PC-3 (cell line): ENCODE measurements around the gene LMO2. TPM values are rescaled to one million over a fixed set of nuclear protein-coding genes. Genes with fewer than 3 reads are reported as not detected.

Experiments
- ATAC-seq: fragments of 200-7000 bp; cut with Tn5 transposase; 2 replicates; pipeline ENCODE4 v1.9.1; 2020; ENCODE audit warnings: mild to moderate bottlenecking, moderate library complexity
- BruUV-seq: library from RNA; stranded (reverse); fragments of 400-500 nt; replicated peaks from 2 replicates; lab custom pipeline; 2021; lab: Mats Ljungman, UMichigan
- CTCF ChIA-PET: fragments of 300-600 bp; sonication (Branson Sonifier 250); formaldehyde crosslinking; loops from one replicate; lab custom pipeline; 2022; ENCODE audit warnings: antibody characterized with exemption; lab: Charles Lee
- POLR2A ChIA-PET: fragments of 300-600 bp; sonication (Branson Sonifier 250); formaldehyde crosslinking; loops from one replicate; lab custom pipeline; 2022; ENCODE audit warnings: antibody characterized with exemption; ENCODE audit not compliant: unreplicated experiment; lab: Charles Lee
- DNase-seq: peaks from one replicate; pipeline ENCODE4 v3.0.0-alpha.2; 2015
- H2AFZ ChIP-seq: fragments of 300-600 bp; sonication (generic); 2 replicates; pipeline ENCODE4 v1.6.0; 2016; ENCODE audit warnings: antibody characterized with exemption, low read length
- H3F3A ChIP-seq: fragments of 300-600 bp; sonication (generic); one replicate; pipeline ENCODE4 v1.6.0; 2017; ENCODE audit warnings: antibody characterized with exemption, low read length, control low read depth, mild to moderate bottlenecking; ENCODE audit not compliant: unreplicated experiment
- H3K27ac ChIP-seq: fragments of 300-600 bp; sonication (generic); 2 replicates; pipeline ENCODE4 v1.5.1; 2016; ENCODE audit warnings: mild to moderate bottlenecking, low read length
- H3K27me3 ChIP-seq: fragments of 300-600 bp; sonication (generic); 2 replicates; pipeline ENCODE4 v1.6.1; 2016; ENCODE audit warnings: low read length, mixed read lengths
- H3K36me3 ChIP-seq: fragments of 300-600 bp; sonication (generic); 2 replicates; pipeline ENCODE4 v1.6.1; 2016; ENCODE audit warnings: low read depth, mixed run types, low read length, mixed read lengths
- H3K4me1 ChIP-seq: fragments of 300-600 bp; sonication (generic); 2 replicates; pipeline ENCODE4 v1.5.1; 2016; ENCODE audit warnings: low read length; ENCODE audit not compliant: insufficient read depth
- H3K4me2 ChIP-seq: fragments of 300-600 bp; sonication (generic); 2 replicates; pipeline ENCODE4 v1.6.0; 2016; ENCODE audit warnings: low read length
- H3K4me3 ChIP-seq: fragments of 300-600 bp; sonication (generic); 2 replicates; pipeline ENCODE4 v1.5.1; 2016; ENCODE audit warnings: mild to moderate bottlenecking, low read length, mixed read lengths
- H3K79me2 ChIP-seq: fragments of 300-600 bp; sonication (generic); 2 replicates; pipeline ENCODE4 v1.6.1; 2017; ENCODE audit warnings: low read length, mixed read lengths
- H3K9ac ChIP-seq: fragments of 300-600 bp; sonication (generic); 2 replicates; pipeline ENCODE4 v1.6.0; 2016; ENCODE audit warnings: mild to moderate bottlenecking, low read length
- H3K9me2 ChIP-seq: fragments of 300-600 bp; sonication (generic); replicated peaks from 2 replicates; pipeline ENCODE4 v1.6.1; 2016; ENCODE audit warnings: mixed run types, low read length, mixed read lengths
- H3K9me3 ChIP-seq: fragments of 300-600 bp; sonication (generic); 2 replicates; pipeline ENCODE4 v1.6.1; 2016; ENCODE audit warnings: low read length, mixed read lengths
- H4K20me1 ChIP-seq: fragments of 300-600 bp; sonication (generic); 2 replicates; pipeline ENCODE4 v1.6.1; 2016; ENCODE audit warnings: low read length, mixed read lengths
- CTCF ChIP-seq: fragments of 300-600 bp; sonication (generic); conservative IDR thresholded peaks from 2 replicates; pipeline ENCODE4 v1.5.1; 2017; ENCODE audit warnings: antibody characterized with exemption, low read depth, mild to moderate bottlenecking, low read length
- EZH2 ChIP-seq: fragments of 300-600 bp; sonication (generic); IDR thresholded peaks from one replicate; pipeline ENCODE4 v1.6.1; 2017; ENCODE audit warnings: antibody characterized with exemption, mild to moderate bottlenecking, low read length; ENCODE audit not compliant: unreplicated experiment
- EZH2phosphoT487 ChIP-seq: fragments of 300-600 bp; sonication (generic); IDR thresholded peaks from 2 replicates; pipeline ENCODE4 v1.6.1; 2018; ENCODE audit warnings: mild to moderate bottlenecking, antibody characterized with exemption, low read length, borderline replicate concordance
- intact Hi-C: fragments of 100-400 bp; cut with micrococcal nuclease; formaldehyde crosslinking; loops from 2 replicates; pipeline ENCODE4 v1.9.0; 2023
- total RNA-seq: library from RNA; depleted of rRNA; stranded (reverse); fragments of >200 nt; gene quantifications from 2 replicates; pipeline ENCODE4 v1.2.3, GENCODE V29; 2014

LMO2 gene
- total RNA-seq, 1 experiment from 2014 or later: 0.51 TPM

- Histone ChIP-seq H3K36me3 (no peaks in the 10 kb centered on the region), H3K4me3 (no peak overlapping the region), H3K79me2 (no peaks in the 10 kb centered on the region), H3K4me2 (no peak overlapping the region), H3K9me2 (no peaks in the 10 kb centered on the region), H3F3A (no peaks in the 10 kb centered on the region), H3K4me1 (no peaks in the 10 kb centered on the region), H3K27me3 (peaks cover 40% of the 10 kb centered on the region), H3K9ac (no peak overlapping the region), H3K27ac (no peak overlapping the region), H4K20me1 (no peaks in the 10 kb centered on the region), H3K9me3 (no peaks in the 10 kb centered on the region), H2AFZ (no peak overlapping the region)
- TF ChIP-seq CTCF (no peak), EZH2phosphoT487 (no peak), EZH2 (no peak)
- CTCF ChIA-PET: interaction anchor here (0.6 kb wide), 1 partner anchor 86 kb away, joined by 3 read pairs; no protein-coding TSS in a partner anchor
- intact Hi-C loops: no loop called here
- DNase-seq: no peak
- BruUV-seq: no TSS peak
- POLR2A ChIA-PET: no interaction called here
- no peak for ATAC-seq
Observed at GRCh38 chr11:33884035-33884434, 7.8 kb downstream of the LMO2 start.

GRCh38 chr11:33881651-33882503 lies 10.0 kb downstream of the LMO2 start:
- no peak overlapping the region for H2AFZ ChIP-seq
- H3K79me2 ChIP-seq: no peaks in the 10 kb centered on the region
- H3F3A ChIP-seq: no peaks in the 10 kb centered on the region
- H3K4me2 ChIP-seq: no peak overlapping the region
- H3K27ac ChIP-seq: no peak overlapping the region
- TF ChIP-seq EZH2 (no peak), CTCF (no peak), EZH2phosphoT487 (no peak)
- no peaks in the 10 kb centered on the region for H4K20me1 ChIP-seq
- no peak for DNase-seq
- ChIA-PET POLR2A (no interaction called here), CTCF (no interaction called here)
- intact Hi-C loops: no loop called here
- H3K9ac ChIP-seq: no peak overlapping the region
- H3K4me3 ChIP-seq: no peak overlapping the region
- H3K9me2 ChIP-seq: no peaks in the 10 kb centered on the region
- no peaks in the 10 kb centered on the region for H3K36me3 ChIP-seq
- no peaks in the 10 kb centered on the region for H3K4me1 ChIP-seq
- H3K27me3 ChIP-seq: peaks cover 47% of the 10 kb centered on the region
- no TSS peak for BruUV-seq
- H3K9me3 ChIP-seq: no peaks in the 10 kb centered on the region
- ATAC-seq: no peak

- Histone ChIP-seq H4K20me1 (no peaks in the 10 kb centered on the region), H3K27me3 (peaks cover 42% of the 10 kb centered on the region), H3K79me2 (no peaks in the 10 kb centered on the region), H3K4me3 (no peak overlapping the region), H3K4me1 (no peaks in the 10 kb centered on the region), H3K9ac (no peak overlapping the region), H3K9me2 (no peaks in the 10 kb centered on the region), H3K9me3 (no peaks in the 10 kb centered on the region), H3F3A (no peaks in the 10 kb centered on the region), H3K27ac (no peak overlapping the region), H2AFZ (no peak overlapping the region), H3K36me3 (no peaks in the 10 kb centered on the region), H3K4me2 (no peak overlapping the region)
- ATAC-seq (no peak), DNase-seq (no peak)
- intact Hi-C loops: no loop called here
- POLR2A ChIA-PET: no interaction called here
- BruUV-seq: no TSS peak
- CTCF ChIA-PET: interaction anchor here (0.6 kb wide), 1 partner anchor 106 kb away, joined by 3 read pairs; no protein-coding TSS in a partner anchor
- no peak for TF ChIP-seq CTCF
- TF ChIP-seq EZH2phosphoT487: no peak
- TF ChIP-seq EZH2: no peak
Observed at GRCh38 chr11:33880979-33881378, 10.9 kb downstream of the LMO2 start.
